ENCODE measurements around the gene SIL1.

DNA sequence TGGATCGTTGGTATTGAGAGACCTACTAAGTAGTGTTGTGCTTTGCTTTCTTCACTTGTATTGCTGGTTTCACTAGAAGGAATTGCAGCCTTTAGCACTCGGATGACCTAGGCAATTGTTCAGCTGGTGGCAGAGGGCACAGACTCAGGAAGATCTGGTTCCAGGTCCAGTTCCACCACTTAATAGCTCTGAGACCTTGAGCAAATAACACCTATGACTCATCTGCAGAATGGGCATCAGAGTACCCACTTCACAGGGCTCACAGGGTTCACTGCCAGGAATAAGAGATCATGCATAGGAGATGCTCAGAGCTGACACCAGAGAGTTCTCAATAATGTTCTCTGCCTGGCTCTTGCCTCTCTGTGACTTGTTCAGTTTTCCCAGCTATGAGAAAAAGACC lies 133.6 kb downstream of the SIL1 start:
- no peak for TF ChIP-seq NR1H2 (CRISPR knock-in tag; IDR thresholded peaks at IDR 0.05)
- TF ChIP-seq, protein P1, sequence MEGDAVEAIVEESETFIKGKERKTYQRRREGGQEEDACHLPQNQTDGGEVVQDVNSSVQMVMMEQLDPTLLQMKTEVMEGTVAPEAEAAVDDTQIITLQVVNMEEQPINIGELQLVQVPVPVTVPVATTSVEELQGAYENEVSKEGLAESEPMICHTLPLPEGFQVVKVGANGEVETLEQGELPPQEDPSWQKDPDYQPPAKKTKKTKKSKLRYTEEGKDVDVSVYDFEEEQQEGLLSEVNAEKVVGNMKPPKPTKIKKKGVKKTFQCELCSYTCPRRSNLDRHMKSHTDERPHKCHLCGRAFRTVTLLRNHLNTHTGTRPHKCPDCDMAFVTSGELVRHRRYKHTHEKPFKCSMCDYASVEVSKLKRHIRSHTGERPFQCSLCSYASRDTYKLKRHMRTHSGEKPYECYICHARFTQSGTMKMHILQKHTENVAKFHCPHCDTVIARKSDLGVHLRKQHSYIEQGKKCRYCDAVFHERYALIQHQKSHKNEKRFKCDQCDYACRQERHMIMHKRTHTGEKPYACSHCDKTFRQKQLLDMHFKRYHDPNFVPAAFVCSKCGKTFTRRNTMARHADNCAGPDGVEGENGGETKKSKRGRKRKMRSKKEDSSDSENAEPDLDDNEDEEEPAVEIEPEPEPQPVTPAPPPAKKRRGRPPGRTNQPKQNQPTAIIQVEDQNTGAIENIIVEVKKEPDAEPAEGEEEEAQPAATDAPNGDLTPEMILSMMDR (IDR thresholded peaks at IDR 0.05), result no peak
- TF ChIP-seq MAX (CRISPR knock-in tag; IDR thresholded peaks at IDR 0.05), result no peak
- TF ChIP-seq AR (CRISPR knock-in tag; IDR thresholded peaks at IDR 0.05), result no peak
- TF ChIP-seq NR2C2 (CRISPR knock-in tag; IDR thresholded peaks at IDR 0.05), result no peak
- TF ChIP-seq, protein P2, sequence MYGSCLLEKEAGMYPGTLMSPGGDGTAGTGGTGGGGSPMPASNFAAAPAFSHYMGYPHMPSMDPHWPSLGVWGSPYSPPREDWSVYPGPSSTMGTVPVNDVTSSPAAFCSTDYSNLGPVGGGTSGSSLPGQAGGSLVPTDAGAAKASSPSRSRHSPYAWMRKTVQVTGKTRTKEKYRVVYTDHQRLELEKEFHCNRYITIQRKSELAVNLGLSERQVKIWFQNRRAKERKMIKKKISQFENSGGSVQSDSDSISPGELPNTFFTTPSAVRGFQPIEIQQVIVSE (CRISPR knock-in tag; IDR thresholded peaks at IDR 0.05; ENCODE audit: borderline replicate concordance), result no peak
- TF ChIP-seq AFF4 (CRISPR knock-in tag; IDR thresholded peaks at IDR 0.05; ENCODE audit: borderline replicate concordance), result no peak

All from WTC11 (cell line).